Psoas muscle (tissue), 8 donors: ENCODE measurements around the gene ARHGAP22. TPM values are rescaled to one million over a fixed set of nuclear protein-coding genes. Genes with fewer than 3 reads are reported as not detected.

ENCODE experiments used
- ATAC-seq, 4 donors: fragments of 200-7000 bp; cut with Tn5 transposase; one replicate each; pipeline ENCODE4 v1.9.1; 2020; ENCODE audit warnings: moderate library complexity in 3 of 4, mild to moderate bottlenecking in 2 of 4
- DNase-seq, 2 donors: peaks; one replicate each; pipeline ENCODE4 v3.0.0-alpha.2; 2020
- H3K27ac ChIP-seq: fragments of 200-600 bp; one replicate; pipeline ENCODE4 v1.8.0; 2022
- H3K27me3 ChIP-seq, 3 donors: fragments of 200-600 bp in 1 of 3; one replicate each; pipeline versions ENCODE4 v1.6.1 to v1.8.0; 2013 to 2022; ENCODE audit warnings: low read length in 2 of 3, mild to moderate bottlenecking in 2 of 3, moderate library complexity in 1 of 3; ENCODE audit not compliant: insufficient read depth in 3 of 3
- H3K36me3 ChIP-seq, 2 donors: fragments of 200-600 bp in 1 of 2; one replicate each; pipeline versions ENCODE4 v1.6.1 to v1.8.0; 2013 to 2022; ENCODE audit warnings: low read depth in 1 of 2, mild to moderate bottlenecking in 1 of 2, moderate library complexity in 1 of 2; ENCODE audit not compliant: insufficient read depth in 1 of 2
- H3K4me1 ChIP-seq: fragments of 200-600 bp; one replicate; pipeline ENCODE4 v1.8.0; 2022
- H3K4me3 ChIP-seq: fragments of 200-600 bp; one replicate; pipeline ENCODE4 v1.8.0; 2022; ENCODE audit warnings: mild to moderate bottlenecking
- H3K9me3 ChIP-seq: fragments of 200-600 bp; one replicate; pipeline ENCODE4 v1.8.0; 2022
- CTCF ChIP-seq: fragments of 200-600 bp; IDR thresholded peaks from one replicate; pipeline ENCODE4 v1.8.0; 2022; ENCODE audit warnings: antibody characterized with exemption
- WGBS, 3 donors: extraction: QIAGEN DNeasy Blood & Tissue Kit; methylation state at CpG; one replicate each; pipeline versions ENCODE4 v1.1.6 to v1.1.7; 2013; 5-methylcytosine and 5-hydroxymethylcytosine counted together
- intact Hi-C, 2 donors: fragments of 100-400 bp; cut with DNase I; formaldehyde crosslinking; loops; one replicate each; pipeline versions ENCODE4 v1.11.0 to v1.14.2; 2022
- polyA plus RNA-seq, 3 donors: library from polyadenylated mRNA; stranded (reverse); fragments of 200-250 nt; gene quantifications; one replicate each; pipeline ENCODE4 v1.2.3, GENCODE V29; 2013
- total RNA-seq, 4 donors: library from RNA; stranded (reverse); fragmentation: NEBNext Ultra II Directional in 2 of 4; extraction: Animal tissue kit (Norgen Biotek cat#: 25700) in 2 of 4; gene quantifications; one replicate each; pipeline versions ENCODE4 v1.2.1 to v1.2.4, GENCODE V29; 2021 to 2023
- donor health status: healthy with polysubstance abuse.
- donor health status: DM: no; HTN: no; CAD: no; lungs with moderate emphysema.
- donor health status: Bipolar disorder and iron deficiency.
- donor health status: healthy.
- donor health status: DM: yes; HTN: yes; CAD: no.
- donor health status: DM: no; HTN: no; CAD: no.
- donor health status: DM: no; HTN: no; CAD: no.
- donor health status: DM: yes; HTN: yes; CAD: no.

ARHGAP22 gene
- total and polyA plus RNA-seq, 7 donors: 0.46 to 2.9 (median 1.6) TPM

- DNase-seq (no peak), ATAC-seq (no peak)
- intact Hi-C loops: no loop called here
- no peaks in the 10 kb centered on the region for H3K9me3 ChIP-seq
- peaks cover 0 to 2% (median 0%) of the 10 kb centered on the region in 3 donors for H3K27me3 ChIP-seq
- H3K4me3 ChIP-seq: no peak overlapping the region
- no peaks in the 10 kb centered on the region for H3K36me3 ChIP-seq
- 77 to 94% (median 82%) methylated on average over 2 of the region's 2 CpGs for WGBS, 3 donors
- no peaks in the 10 kb centered on the region for H3K4me1 ChIP-seq
- no peak for TF ChIP-seq CTCF
- H3K27ac ChIP-seq: no peak overlapping the region
These were observed 17.8 kb downstream of the ARHGAP22 start for GRCh38 chr10:48587101-48587500.

GRCh38 chr10:48582970-48583369 is 21.9 kb downstream of the ARHGAP22 start:
- TF ChIP-seq CTCF: no peak
- Histone ChIP-seq H3K4me1 (no peaks in the 10 kb centered on the region), H3K27me3 (peaks cover 0 to 2% (median 0%) of the 10 kb centered on the region in 3 donors), H3K36me3 (no peaks in the 10 kb centered on the region), H3K4me3 (no peak overlapping the region), H3K9me3 (no peaks in the 10 kb centered on the region), H3K27ac (no peak overlapping the region)
- DNase-seq: no peak
- WGBS, 3 donors: 50 to 54% (median 53%) methylated on average over 10 of the region's 10 CpGs
- intact Hi-C loops: no loop called here
- ATAC-seq: no peak

- Histone ChIP-seq H3K4me1 (no peaks in the 10 kb centered on the region), H3K4me3 (no peak overlapping the region), H3K27me3 (peaks cover 0 to 2% (median 0%) of the 10 kb centered on the region in 3 donors), H3K9me3 (no peaks in the 10 kb centered on the region), H3K27ac (no peak overlapping the region), H3K36me3 (no peaks in the 10 kb centered on the region)
- intact Hi-C loops: no loop called here
- no peak for ATAC-seq
- DNase-seq: no peak
- 78 to 85% (median 84%) methylated on average over 5 of the region's 5 CpGs for WGBS, 3 donors
- TF ChIP-seq CTCF: no peak
These were observed 24.6 kb downstream of the ARHGAP22 start for GRCh38 chr10:48580236-48580635.

GRCh38 chr10:48579251-48579960 is 25.5 kb downstream of the ARHGAP22 start:
- ATAC-seq: no peak
- intact Hi-C loops: no loop called here
- no peak overlapping the region for H3K4me3 ChIP-seq
- H3K36me3 ChIP-seq: no peaks in the 10 kb centered on the region
- peaks cover 0 to 2% (median 0%) of the 10 kb centered on the region in 3 donors for H3K27me3 ChIP-seq
- WGBS, 3 donors: 40 to 49% (median 41%) methylated on average over 8 of the region's 8 CpGs
- TF ChIP-seq CTCF: no peak
- H3K27ac ChIP-seq: no peak overlapping the region
- no peak for DNase-seq
- H3K4me1 ChIP-seq: no peaks in the 10 kb centered on the region
- H3K9me3 ChIP-seq: no peaks in the 10 kb centered on the region

GRCh38 chr10:48577158-48577557 is 27.7 kb downstream of the ARHGAP22 start:
- intact Hi-C loops: no loop called here
- Histone ChIP-seq H3K27me3 (peaks cover 0 to 2% (median 0%) of the 10 kb centered on the region in 3 donors), H3K36me3 (no peaks in the 10 kb centered on the region), H3K9me3 (no peaks in the 10 kb centered on the region), H3K27ac (no peak overlapping the region), H3K4me3 (no peak overlapping the region), H3K4me1 (no peaks in the 10 kb centered on the region)
- WGBS, 3 donors: 80 to 85% (median 84%) methylated on average over 5 of the region's 5 CpGs
- DNase-seq: no peak
- TF ChIP-seq CTCF: no peak
- no peak for ATAC-seq
